Body of pancreas (tissue), 4 donors: ENCODE results near the gene TMEM203. TPM values are rescaled to one million over a fixed set of nuclear protein-coding genes. Genes with fewer than 3 reads are reported as not detected.
"Not testable (repeated sequence)": the region's sequence is repeated elsewhere in the genome, so short reads cannot be mapped to it uniquely, and the experiment has no call there.

Source experiments
- ATAC-seq: fragments of 150-250 bp; one replicate; pipeline ENCODE4 v1.9.1; 2016
- DNase-seq, 4 donors: peaks; one replicate each; pipeline ENCODE4 v3.0.0-alpha.2; 2019
- H3K27ac ChIP-seq, 4 donors: fragments of 200-600 bp; sonication (generic); 1 replicate in 3 of 4; 2 replicates in 1 of 4; pipeline versions ENCODE4 v1.5.1 to v1.6.1; 2016 to 2019; ENCODE audit warnings: mild to moderate bottlenecking in 1 of 4, mixed read lengths in 1 of 4, moderate library complexity in 1 of 4
- H3K27me3 ChIP-seq, 2 donors: fragments of 200-600 bp; sonication (generic); one replicate each; pipeline ENCODE4 v1.6.0; 2016; ENCODE audit warnings: mild to moderate bottlenecking in 1 of 2
- H3K36me3 ChIP-seq, 2 donors: fragments of 200-600 bp; sonication (generic); replicated peaks in 1 of 2; 2 replicates each; pipeline ENCODE4 v1.5.1; 2016; ENCODE audit warnings: low read depth in 2 of 2; ENCODE audit not compliant: insufficient read depth in 1 of 2
- H3K4me1 ChIP-seq: fragments of 200-600 bp; sonication (generic); one replicate; pipeline ENCODE4 v1.6.0; 2016
- H3K4me3 ChIP-seq, 2 donors: fragments of 200-600 bp; sonication (generic); 1 replicate in 1 of 2; 2 replicates in 1 of 2; pipeline ENCODE4 v1.5.1; 2016 to 2019
- H3K9me3 ChIP-seq, 3 donors: fragments of 200-600 bp; sonication (generic); 1 replicate in 2 of 3; 2 replicates in 1 of 3; pipeline ENCODE4 v1.5.1; 2016
- POLR2A ChIP-seq, 3 donors: fragments of 450-650 bp; IDR thresholded peaks; one replicate each; pipeline ENCODE4 v1.6.1; 2016; ENCODE audit warnings: antibody characterized with exemption in 3 of 3, mild to moderate bottlenecking in 2 of 3
- WGBS, 2 donors: methylation state at CpG; one replicate each; pipeline ENCODE4 v1.1.5; 2017; 5-methylcytosine and 5-hydroxymethylcytosine counted together
- intact Hi-C: fragments of 100-400 bp; cut with DNase I; formaldehyde crosslinking; loops from one replicate; pipeline ENCODE4 v1.15.1; 2023
- total RNA-seq, 2 donors: library from RNA; depleted of rRNA; stranded (reverse); fragments of >200 nt; gene quantifications; one replicate each; pipeline ENCODE4 v1.1.0, GENCODE V29; 2016
- TF ChIP-seq, protein P1 (sequence below), 7 experiments: fragments of 450-650 bp in 4 of 7; fragments of 200-600 bp in 3 of 7; sonication (generic) in 3 of 7; IDR thresholded peaks; one replicate each; pipeline ENCODE4 v1.5.1; 2016 to 2019; ENCODE audit warnings: antibody characterized with exemption in 7 of 7

Gene TMEM203
- total RNA-seq, 2 donors from 2014 or later, result 11.9 to 18.1 TPM

- DNase-seq (peak in 1 of 4 donors; percentile 29), ATAC-seq (no peak)
- peak overlapping the region in 3 of 4 donors; percentile 6 to 90 (median 26) for H3K27ac ChIP-seq
- no peaks in the 10 kb centered on the region for H3K27me3 ChIP-seq
- 63 to 64% methylated on average over 12 to 15 of the region's 15 CpGs for WGBS, 2 donors
- no peaks in the 10 kb centered on the region for H3K9me3 ChIP-seq
- TF ChIP-seq, protein P1, sequence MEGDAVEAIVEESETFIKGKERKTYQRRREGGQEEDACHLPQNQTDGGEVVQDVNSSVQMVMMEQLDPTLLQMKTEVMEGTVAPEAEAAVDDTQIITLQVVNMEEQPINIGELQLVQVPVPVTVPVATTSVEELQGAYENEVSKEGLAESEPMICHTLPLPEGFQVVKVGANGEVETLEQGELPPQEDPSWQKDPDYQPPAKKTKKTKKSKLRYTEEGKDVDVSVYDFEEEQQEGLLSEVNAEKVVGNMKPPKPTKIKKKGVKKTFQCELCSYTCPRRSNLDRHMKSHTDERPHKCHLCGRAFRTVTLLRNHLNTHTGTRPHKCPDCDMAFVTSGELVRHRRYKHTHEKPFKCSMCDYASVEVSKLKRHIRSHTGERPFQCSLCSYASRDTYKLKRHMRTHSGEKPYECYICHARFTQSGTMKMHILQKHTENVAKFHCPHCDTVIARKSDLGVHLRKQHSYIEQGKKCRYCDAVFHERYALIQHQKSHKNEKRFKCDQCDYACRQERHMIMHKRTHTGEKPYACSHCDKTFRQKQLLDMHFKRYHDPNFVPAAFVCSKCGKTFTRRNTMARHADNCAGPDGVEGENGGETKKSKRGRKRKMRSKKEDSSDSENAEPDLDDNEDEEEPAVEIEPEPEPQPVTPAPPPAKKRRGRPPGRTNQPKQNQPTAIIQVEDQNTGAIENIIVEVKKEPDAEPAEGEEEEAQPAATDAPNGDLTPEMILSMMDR (IDR thresholded peaks at IDR 0.05), result no peak
- peak; percentile 3 to 54 (median 28) for TF ChIP-seq POLR2A (IDR thresholded peaks at IDR 0.05)
- intact Hi-C loops, result no loop called here
- no peaks in the 10 kb centered on the region for H3K36me3 ChIP-seq
- H3K4me1 ChIP-seq, result peaks cover 33% of the 10 kb centered on the region
- no peak overlapping the region for H3K4me3 ChIP-seq
Measured at GRCh38 chr9:137243626-137244485, 38.4 kb upstream of the TMEM203 start.

DNA sequence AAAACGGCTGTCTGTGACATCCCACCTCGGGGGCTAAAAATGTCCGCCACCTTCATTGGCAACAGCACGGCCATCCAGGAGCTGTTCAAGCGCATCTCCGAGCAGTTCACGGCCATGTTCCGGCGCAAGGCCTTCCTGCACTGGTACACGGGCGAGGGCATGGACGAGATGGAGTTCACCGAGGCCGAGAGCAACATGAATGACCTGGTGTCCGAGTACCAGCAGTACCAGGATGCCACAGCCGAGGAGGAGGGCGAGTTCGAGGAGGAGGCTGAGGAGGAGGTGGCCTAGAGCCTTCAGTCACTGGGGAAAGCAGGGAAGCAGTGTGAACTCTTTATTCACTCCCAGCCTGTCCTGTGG lies 37.8 kb upstream of the TMEM203 start:
- WGBS, 2 donors, result 46 to 56% methylated on average over 16 to 18 of the region's 18 CpGs
- H3K36me3 ChIP-seq, intact Hi-C loops, H3K4me3 ChIP-seq, DNase-seq, H3K9me3 ChIP-seq, H3K27me3 ChIP-seq, ATAC-seq: not testable (repeated sequence)
- peaks cover 40% of the 10 kb centered on the region for H3K4me1 ChIP-seq
- H3K27ac ChIP-seq, result peak overlapping the region; percentile 87 to 97 (median 92)

DNA sequence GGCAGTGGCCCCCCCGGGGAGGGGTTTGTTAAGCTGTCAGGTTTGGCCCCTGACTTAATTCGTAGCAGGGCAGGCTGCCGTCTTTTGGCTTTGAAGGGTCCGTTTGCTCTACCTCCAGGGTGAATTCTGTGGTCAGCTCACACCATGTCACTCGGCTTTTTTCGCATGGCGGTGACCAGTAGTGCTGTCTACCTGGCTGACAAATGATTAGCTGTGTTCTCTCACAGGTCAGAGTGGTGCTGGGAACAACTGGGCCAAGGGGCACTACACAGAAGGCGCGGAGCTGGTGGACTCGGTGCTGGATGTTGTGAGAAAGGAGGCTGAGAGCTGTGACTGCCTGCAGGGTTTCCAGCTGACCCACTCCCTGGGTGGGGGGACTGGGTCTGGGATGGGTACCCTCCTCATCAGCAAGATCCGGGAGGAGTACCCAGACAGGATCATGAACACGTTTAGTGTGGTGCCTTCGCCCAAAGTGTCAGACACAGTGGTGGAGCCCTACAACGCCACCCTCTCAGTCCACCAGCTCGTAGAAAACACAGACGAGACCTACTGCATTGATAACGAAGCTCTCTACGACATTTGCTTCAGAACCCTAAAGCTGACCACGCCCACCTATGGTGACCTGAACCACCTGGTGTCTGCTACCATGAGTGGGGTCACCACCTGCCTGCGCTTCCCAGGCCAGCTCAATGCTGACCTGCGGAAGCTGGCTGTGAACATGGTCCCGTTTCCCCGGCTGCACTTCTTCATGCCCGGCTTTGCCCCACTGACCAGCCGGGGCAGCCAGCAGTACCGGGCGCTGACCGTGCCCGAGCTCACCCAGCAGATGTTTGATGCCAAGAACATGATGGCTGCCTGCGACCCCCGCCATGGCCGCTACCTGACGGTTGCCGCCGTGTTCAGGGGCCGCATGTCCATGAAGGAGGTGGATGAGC lies 37.1 kb upstream of the TMEM203 start:
- Histone ChIP-seq H3K27ac (peak overlapping the region; percentile 87 to 97 (median 92)), H3K27me3 (no peaks in the 10 kb centered on the region), H3K9me3 (no peaks in the 10 kb centered on the region), H3K4me3 (peak overlapping the region; percentile 71 to 73), H3K36me3 (no peaks in the 10 kb centered on the region), H3K4me1 (peaks cover 47% of the 10 kb centered on the region)
- peak in 1 of 4 donors; percentile 39 for DNase-seq
- intact Hi-C loops, result no loop called here
- WGBS, 2 donors, result 35 to 70% methylated on average over 8 to 36 of the region's 36 CpGs
- no peak for ATAC-seq
- TF ChIP-seq, protein P1 (IDR thresholded peaks at IDR 0.05), result no peak
- peak in 1 of 3 donors; percentile 17 for TF ChIP-seq POLR2A (IDR thresholded peaks at IDR 0.05)

DNA sequence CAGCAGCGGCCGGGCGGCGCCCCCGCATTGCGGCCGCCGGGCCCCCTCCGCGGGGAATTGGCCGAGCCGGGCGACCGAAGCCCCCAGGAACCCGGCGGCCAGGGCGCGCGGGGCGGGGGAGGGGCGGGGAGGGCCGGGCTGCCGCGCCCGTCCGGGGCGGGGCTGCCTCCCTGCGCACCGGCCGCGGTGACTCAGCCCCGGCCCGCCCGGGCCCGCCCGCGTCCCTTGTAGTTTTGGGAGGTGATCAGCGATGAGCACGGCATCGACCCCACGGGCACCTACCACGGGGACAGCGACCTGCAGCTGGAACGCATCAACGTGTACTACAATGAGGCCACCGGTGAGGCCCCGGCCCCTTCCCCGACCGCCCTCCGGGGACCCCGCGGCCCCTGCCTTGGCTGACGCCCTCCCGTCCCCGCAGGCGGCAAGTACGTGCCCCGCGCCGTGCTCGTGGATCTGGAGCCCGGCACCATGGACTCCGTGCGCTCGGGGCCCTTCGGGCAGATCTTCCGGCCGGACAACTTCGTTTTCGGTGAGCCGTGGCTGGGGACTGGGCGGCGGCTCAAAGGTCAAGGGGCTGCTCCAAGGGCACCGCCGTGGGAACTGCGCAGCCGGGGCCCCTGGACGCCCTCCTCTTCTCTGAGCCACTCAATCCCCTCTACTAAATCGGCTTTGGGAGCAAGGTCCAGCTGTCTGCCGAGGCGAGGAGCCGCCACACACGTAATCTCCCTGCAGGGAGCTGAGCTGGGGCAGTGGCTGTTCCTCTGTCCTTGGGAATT lies 36.2 kb upstream of the TMEM203 start:
- H3K27ac ChIP-seq, result peak overlapping the region; percentile 87 to 97 (median 92)
- no peaks in the 10 kb centered on the region for H3K27me3 ChIP-seq
- H3K4me3 ChIP-seq, result peak overlapping the region; percentile 71 to 73
- intact Hi-C loops, result no loop called here
- DNase-seq (peak; percentile 80 to 90 (median 88)), ATAC-seq (peak; percentile 43)
- H3K4me1 ChIP-seq, result peaks cover 55% of the 10 kb centered on the region
- no peaks in the 10 kb centered on the region for H3K36me3 ChIP-seq
- whole genome bisulfite sequencing, 2 donors, result 2% methylated on average over 54 of the region's 83 CpGs; no CpG with 5 or more reads in 1 of the 2 donors
- TF ChIP-seq, protein P1 (IDR thresholded peaks at IDR 0.05), result no peak
- TF ChIP-seq POLR2A (IDR thresholded peaks at IDR 0.05), result peak; percentile 47 to 75 (median 71)
- no peaks in the 10 kb centered on the region for H3K9me3 ChIP-seq
